Measurements from ENCODE around the gene DCXR.
"Not testable (repeated sequence)": the region's sequence is repeated elsewhere in the genome, so short reads cannot be mapped to it uniquely, and the experiment has no call there.

Gene DCXR

GRCh38 chr17:82054351-82055022 is 17.0 kb upstream of the DCXR start:
- no peak for FAIRE-seq

DNA sequence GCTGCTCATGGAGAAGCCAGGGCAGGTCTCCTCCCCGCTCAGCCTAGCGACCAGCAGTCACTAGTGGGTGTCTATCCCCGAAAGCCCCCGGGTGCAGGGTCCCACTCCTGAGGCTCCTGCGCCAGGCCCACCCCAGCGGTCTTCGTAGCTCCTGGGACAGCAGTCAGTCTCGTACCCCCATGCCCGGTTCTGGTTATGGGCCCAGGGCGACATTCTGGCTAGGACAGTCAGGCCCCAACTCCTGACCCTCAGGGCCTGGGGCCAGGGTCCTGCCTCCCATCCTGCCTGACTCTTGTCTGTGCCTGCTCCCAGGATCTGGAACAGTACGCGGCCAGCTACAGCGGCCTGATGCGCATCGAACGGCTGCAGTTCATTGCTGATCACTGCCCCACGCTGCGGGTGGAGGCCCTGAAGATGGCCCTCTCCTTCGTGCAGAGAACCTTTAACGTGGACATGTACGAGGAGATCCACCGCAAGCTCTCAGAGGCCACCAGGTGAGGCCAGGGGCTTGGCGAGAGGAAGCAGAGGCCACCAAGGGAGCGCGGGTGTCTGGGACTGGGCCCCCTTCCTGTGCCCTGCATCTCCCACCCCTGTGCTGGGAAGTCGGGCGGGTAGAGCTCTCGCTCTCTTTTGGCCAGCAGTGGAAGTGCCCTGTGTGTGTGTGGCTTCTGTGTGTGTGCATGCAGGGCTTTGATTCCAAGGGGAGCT is 16.2 kb upstream of the DCXR start:
- no peak for FAIRE-seq

DNA sequence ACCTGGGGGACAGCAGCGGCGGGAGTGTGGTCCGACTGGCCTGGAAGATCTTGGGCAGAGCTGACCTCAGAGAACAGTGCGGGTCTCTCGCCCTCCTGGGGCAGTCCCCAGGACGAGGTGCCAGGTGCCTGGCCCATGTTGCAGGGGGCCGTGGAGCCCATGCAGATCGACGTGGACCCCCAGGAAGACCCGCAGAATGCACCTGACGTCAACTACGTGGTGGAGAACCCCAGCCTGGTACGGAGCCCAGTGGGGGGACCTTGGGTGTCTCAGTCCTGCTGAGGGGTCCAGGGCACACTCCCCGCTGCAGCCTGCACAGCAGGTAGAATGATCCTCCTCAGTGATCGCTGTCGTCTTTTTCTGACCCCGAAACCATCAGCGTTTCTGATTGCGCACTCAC is 15.6 kb upstream of the DCXR start:
- FAIRE-seq, result no peak

- no peak for FAIRE-seq
These were observed 15.2 kb upstream of the DCXR start for GRCh38 chr17:82052638-82053059.

DNA sequence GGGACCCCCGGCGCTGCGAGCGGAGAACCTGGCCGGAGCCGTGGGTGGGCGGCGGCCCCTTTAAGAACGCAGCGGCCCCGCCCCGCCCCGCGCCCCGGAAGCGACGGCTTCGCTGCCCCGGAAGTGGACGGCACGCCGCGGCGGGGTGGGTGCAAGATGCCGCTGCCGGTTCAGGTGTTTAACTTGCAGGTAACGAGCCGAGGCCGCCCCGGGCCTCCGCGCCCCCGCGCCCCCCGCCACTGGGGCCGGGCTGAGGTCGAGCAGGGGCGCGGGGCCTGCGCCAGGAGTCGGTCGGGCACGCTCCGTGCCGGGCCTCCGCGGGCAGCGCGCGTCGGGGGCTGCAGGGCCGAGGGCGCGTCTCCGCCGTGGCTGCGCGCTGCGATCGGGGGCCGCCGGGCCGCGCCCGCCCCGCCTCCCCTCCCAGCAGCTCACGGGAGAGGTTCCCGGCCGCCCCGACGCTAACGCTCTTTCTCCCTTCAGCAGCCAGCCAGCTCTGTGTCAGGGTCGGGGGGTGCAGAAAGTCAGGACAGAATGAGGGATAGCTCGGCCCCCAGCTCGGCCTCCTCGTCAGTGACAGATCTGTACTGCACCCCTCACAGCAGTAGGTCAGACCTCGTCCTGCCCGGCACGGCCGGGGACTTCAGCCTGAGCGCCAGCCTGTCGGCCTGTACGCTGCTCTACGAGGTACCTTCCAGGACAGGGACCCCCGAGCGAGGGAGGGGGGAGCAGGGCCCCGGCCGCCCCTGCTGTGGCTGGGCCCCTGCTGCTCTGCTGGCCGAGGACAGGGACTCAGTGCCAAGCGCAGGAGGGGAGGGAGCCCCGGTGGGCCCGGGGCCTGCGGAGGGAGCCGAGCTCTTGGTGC is 14.5 kb upstream of the DCXR start, which contains the start of the genes GPS1 and RFNG:
Gene GPS1 (plus strand): TSS at position 123 of the 862 bp plus-strand sequence. CDS start 34 bp downstream, at position 157.
Gene RFNG (minus strand): TSS at position 36 of the 862 bp plus-strand sequence. CDS start 45 bp downstream, outside the sequence.
- FAIRE-seq, result no peak

DNA sequence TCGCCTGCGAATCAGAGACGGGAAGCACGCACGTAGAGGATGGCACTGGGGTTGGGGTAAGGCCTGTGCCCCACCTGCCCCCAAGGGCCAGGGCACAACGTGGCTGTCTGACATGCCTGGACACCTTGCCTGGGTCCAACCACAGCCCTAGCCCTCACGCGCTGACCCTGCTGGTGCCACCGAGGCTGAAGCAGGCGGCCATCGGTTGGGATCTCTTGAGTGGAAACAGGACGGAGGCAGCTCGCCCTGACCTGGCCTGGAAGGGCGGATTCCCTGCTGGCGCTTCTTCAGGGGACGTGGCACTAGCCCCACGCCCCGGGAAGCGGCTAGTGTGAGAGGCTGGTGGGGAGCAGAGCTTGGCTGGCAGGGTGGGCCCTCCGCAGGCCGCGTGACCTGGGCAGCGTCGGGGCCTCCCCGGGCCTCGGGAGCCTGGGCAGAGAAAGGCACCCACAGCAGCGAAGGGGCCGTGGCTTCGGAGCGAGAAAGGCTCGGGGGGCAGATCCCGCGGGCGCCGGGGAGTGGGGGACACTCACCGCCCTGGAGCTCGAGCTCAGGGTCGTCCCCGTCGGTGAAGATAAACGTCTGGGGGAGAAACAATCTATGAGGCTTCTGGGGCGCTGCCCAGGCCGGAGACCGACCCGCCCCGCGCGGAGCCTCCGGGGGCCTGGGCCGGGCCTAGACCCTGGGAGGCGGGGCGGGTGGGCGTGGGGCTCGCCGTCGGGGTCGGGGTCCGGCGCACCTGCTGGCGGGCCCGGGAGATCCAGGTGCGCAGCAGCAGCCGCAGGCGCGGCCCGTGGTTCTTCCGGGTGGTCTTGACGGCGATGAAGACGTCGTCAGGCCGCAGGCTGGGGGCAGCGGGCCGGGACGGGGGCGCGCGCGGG is 13.5 kb upstream of the DCXR start:
- FAIRE-seq, result no peak

- no peak for FAIRE-seq
These were observed 12.8 kb upstream of the DCXR start for GRCh38 chr17:82050152-82050760.

- no peak for FAIRE-seq
These were observed 12.0 kb upstream of the DCXR start for GRCh38 chr17:82049521-82049971.

DNA sequence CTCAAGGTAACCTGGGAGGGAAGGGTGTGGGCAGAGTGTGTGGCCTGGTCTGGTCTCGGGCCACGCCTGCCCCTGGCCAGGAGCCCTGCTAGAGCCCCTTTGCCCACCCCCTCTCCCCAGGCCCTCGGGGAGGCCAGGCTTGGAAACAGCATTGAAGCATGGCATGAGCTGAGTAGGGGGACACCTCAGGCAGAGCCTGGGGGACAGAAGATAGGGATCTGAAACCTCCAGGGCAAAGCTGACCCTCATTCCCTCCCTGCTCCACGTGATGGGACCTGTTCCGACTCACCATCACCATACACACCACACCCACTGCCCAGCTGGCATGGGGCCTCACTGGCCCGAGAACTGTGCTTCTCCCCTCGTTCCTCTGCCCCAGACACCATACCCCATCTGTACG is 11.6 kb upstream of the DCXR start:
- no peak for FAIRE-seq

GRCh38 chr17:82048571-82048971 is 11.1 kb upstream of the DCXR start:
- FAIRE-seq, result no peak

DNA sequence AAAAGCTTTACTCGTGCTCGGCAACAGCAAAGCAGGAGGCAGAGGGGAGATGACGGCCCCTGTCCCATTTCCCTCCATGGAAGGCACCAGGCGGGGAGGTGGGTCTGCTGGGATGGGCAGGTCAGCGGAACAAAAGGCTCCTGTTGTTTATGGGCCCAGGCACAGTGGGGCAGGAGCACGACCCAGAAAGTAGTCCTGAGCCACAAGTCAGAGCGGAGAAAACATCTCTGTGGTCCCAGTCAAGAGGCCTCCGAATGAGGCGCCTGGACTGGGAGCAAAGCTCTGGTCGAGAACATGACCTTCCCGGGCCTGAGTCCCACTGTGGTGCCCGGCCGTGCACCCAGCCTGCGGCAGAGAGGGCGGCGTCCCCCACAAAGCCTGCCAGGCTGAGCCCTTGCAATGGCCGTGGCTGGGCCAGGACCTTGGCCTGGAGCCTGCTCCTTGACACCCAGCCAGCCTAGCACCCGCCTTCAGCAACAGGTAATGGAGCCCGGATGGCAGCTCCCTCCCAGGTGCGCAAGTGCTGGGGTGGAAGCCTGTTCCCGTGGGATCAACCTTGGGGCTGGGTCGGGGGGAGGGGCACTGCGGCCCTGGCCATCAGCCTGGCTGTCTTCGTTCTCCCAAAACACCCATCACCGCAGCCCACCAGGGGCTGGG is 10.5 kb upstream of the DCXR start:
- no peak for FAIRE-seq

- FAIRE-seq, result no peak
These were observed 9.9 kb upstream of the DCXR start for GRCh38 chr17:82047379-82047778.

- no peak for FAIRE-seq
These were observed 9.4 kb upstream of the DCXR start for GRCh38 chr17:82046903-82047302.

GRCh38 chr17:82045936-82046484 is 8.5 kb upstream of the DCXR start:
- FAIRE-seq, result no peak

GRCh38 chr17:82043507-82043906 is 6.0 kb upstream of the DCXR start:
- no peak for FAIRE-seq

GRCh38 chr17:82042649-82043048 is 5.2 kb upstream of the DCXR start:
- no peak for FAIRE-seq

DNA sequence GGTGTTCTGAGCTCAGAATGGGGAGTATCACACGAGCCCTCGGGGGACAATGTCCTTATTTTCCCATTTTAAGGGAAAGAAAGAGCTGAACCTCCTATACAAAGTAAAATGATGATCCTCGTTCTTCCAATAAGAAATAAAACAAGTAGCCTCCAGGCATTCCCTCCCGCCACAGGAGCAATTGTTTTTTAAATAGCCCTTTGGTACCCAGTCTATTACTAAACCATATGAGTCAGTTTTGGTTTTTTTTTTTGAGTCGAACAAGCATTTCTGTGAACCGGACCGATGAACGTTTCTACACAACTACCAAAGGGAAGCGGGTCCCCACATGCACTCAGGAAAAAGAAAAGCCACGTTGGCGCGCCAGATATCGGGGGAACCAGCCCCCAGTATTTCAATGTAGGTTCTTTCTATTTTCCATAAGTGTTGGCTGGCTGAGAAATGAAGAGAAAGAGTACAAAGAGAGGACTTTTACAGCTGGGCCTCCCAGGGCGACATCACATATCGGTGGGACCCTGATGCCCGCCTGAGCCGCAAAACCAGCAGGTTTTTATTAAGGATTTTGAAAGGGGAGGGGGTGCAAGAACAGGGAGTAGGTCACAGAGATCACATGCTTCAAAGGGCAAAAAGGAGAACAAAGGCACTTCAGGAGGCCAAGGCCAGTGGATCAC is 3.8 kb upstream of the DCXR start:
- no peak for FAIRE-seq

- FAIRE-seq, result no peak
These were observed 2.3 kb upstream of the DCXR start for GRCh38 chr17:82039695-82040299.

DNA sequence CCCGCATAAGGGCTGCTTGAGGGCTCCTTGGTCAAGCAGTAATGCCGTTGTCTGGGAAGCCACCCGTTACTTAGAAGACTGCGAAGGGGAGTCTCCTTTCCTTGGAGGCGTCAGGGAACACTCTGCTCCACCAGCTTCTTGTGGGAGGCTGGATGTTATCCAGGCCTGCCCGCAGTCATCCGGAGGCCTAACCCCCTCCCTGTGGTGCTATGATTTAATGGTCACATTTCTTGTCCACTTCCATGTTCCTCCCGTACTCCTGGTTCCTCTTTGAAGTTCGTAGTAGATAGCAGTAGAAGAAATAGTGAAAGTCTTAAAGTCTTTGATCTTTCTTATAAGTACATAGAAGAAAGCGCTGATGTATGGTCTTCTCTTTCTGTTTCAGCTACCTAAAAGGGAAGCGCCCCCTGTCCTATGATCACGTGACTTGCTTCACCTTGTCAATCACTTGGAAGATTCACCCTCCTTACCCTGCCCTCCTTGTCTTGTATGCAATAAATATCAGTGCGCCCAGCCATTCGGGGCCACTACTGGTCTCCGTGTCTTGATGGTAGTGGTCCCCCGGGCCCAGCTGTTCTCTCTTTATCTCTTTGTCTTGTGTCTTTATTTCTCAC is 1.4 kb upstream of the DCXR start:
- FAIRE-seq, result not testable (repeated sequence)

DNA sequence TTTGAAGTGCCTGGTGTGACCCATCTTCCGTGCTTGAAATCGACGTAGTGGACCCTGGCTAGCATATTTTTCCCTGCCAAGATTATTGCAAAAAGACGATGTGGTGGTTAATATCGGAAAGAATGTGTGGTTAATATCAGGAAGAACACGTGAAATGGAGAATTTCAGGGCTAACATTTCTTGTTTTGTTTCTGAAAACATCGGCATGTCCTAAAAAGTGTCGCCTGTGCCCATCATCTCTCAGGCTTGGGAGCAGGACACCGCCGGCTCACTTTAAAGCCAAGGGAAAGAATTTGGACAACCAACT is 345 bp upstream of the DCXR start:
- FAIRE-seq, result no peak

Data from endometrium (tissue), 2 donors.